ENCODE data around the gene CAMK2G.

DNA sequence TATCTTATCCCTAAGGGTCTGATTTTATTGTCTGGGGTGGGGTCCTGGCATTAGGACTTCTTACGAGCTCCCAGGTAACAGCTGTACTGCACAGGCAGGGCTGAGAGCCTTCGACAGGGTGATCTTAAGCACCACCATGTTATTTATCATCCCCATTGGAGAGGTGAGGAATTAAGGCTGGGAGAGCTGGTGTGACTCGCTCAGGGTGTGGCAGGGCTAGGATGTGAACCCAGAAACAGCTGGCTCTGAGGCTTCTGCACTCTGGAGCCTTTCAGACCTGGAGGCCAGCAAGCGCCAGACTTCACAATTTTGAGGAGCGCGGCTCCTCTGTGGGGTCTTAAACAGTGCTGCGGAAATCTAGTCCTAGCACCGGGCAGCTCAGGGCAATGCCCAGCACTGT lies 35.5 kb downstream of the CAMK2G start:
- TF ChIP-seq, protein P1, sequence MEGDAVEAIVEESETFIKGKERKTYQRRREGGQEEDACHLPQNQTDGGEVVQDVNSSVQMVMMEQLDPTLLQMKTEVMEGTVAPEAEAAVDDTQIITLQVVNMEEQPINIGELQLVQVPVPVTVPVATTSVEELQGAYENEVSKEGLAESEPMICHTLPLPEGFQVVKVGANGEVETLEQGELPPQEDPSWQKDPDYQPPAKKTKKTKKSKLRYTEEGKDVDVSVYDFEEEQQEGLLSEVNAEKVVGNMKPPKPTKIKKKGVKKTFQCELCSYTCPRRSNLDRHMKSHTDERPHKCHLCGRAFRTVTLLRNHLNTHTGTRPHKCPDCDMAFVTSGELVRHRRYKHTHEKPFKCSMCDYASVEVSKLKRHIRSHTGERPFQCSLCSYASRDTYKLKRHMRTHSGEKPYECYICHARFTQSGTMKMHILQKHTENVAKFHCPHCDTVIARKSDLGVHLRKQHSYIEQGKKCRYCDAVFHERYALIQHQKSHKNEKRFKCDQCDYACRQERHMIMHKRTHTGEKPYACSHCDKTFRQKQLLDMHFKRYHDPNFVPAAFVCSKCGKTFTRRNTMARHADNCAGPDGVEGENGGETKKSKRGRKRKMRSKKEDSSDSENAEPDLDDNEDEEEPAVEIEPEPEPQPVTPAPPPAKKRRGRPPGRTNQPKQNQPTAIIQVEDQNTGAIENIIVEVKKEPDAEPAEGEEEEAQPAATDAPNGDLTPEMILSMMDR (IDR thresholded peaks at IDR 0.05), result no peak
- TF ChIP-seq POLR2A (IDR thresholded peaks at IDR 0.05) (no peak), POLR2AphosphoS5 (IDR thresholded peaks at IDR 0.05) (no peak)
